ENCODE measurements around the gene EIF5B.

The EIF5B gene

DNA sequence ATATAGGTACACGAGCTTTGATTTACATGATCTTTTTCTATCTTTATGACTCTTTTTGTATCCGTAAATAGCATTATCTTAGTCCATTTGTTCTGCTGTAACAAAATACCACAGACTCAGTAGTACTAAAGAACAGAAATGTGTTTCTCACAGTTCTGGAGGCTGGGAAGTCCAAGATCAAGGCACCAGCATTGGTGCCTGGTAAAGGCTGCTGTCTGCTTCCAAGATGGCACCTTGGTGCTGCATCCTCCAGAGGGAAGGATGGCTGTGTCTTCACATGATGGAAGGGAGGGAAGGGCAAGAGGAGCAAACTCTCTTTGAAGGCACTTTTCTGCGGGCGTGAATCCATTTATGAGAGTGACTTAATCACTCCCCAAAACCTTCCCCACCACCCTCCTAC lies 36.0 kb downstream of the EIF5B start:
- DNase-seq: no peak

DNA sequence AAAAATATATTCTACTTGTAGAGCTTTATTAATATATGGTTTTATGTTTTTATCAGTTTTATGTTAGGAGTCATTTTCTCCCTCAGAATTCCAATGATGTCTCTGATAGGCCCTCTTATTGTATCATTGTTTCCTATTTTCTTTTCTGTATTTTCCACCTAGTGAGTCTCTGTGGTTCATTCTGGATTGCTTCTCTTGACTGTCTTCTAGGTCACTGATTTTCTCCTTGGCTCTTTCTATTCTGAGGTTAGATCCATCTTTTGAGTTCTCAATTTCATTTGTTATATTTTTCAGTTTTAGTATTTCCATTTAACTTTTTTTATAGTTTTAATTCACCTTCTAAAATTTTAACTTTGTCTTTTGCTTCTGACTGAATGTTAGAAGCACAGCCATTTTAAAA lies 37.6 kb downstream of the EIF5B start:
- no peak for DNase-seq

GRCh38 chr2:99376254-99376864 lies 39.2 kb downstream of the EIF5B start:
- no peak for DNase-seq

DNA sequence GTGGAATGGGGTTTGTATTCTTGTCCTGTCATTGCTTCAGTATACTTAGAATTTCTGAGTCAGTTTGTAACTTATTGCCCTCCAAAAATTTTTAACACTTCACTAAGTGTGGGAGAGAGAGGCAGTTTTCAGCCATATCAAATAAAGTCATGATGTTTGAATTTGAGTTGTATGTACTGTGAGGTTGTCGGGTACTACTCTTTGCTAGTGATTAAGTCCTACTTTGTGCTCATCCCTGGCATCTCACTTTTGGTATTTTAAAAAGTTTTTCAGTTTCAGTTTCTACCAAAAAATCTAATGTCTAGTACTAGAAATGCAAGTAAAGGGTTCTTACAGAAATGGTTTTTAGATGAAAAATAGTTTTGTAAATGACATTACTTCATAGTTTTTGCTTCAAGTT lies 40.7 kb downstream of the EIF5B start:
- DNase-seq: no peak

GRCh38 chr2:99380376-99381010 lies 43.3 kb downstream of the EIF5B start:
- no peak for DNase-seq

DNA sequence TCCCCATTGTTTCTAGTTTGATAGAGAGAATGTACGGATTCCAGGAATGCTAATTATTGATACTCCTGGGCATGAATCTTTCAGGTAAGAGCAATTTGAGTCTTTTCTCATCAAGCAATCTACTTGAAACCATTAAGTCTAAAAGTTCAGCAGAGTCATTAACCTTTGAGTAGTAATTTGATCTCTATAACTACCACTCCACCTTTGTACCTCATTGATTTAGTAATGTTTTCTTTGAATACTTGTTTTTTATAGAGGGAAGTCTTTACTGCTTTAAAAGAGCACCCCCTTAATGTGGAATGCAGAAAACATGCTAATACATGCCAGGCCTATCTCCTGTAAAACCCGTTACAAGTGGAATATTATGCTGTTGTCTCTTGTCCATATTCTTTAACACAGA lies 45.0 kb downstream of the EIF5B start:
- DNase-seq: no peak

- DNase-seq: no peak
Measured at GRCh38 chr2:99386011-99386410, 48.8 kb downstream of the EIF5B start.

DNA sequence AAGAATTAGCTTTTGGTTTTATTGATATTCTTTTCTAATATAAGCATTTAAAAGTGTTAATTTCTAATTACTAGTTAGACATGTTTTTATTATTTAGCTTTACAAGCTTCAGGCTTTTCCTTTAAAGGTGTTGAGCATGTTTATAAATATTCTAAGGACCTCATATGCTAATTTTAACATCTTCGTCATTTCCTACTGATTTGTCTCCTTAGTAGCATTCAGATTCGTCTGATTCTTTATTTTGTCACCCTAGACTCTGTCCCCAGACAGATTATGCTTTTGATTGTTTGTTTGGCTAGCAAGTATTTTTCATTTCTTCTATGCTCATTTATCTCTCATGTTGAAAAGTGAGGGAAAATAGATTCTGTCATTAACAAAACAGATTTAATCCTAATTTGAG lies 51.7 kb downstream of the EIF5B start:
- no peak for DNase-seq

GRCh38 chr2:99389371-99389770 lies 52.2 kb downstream of the EIF5B start:
- DNase-seq: no peak

DNA sequence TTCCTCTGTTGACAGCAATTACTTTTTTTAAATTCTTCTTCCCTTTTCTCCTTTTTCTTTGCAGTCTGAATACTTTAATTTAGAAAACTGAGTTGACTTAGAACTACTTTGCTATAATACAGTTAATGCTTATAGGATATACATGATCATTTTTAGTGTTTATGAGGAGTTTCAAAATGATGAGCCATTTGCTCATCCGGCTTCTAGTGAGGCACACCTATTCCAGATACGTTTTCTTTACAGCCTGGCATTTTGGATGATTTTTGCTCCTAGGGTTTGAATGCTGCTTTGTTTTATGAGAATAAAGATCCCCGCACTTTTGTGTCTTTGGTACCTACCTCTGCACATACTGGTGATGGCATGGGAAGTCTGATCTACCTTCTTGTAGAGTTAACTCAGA lies 52.8 kb downstream of the EIF5B start:
- no peak for DNase-seq

DNA sequence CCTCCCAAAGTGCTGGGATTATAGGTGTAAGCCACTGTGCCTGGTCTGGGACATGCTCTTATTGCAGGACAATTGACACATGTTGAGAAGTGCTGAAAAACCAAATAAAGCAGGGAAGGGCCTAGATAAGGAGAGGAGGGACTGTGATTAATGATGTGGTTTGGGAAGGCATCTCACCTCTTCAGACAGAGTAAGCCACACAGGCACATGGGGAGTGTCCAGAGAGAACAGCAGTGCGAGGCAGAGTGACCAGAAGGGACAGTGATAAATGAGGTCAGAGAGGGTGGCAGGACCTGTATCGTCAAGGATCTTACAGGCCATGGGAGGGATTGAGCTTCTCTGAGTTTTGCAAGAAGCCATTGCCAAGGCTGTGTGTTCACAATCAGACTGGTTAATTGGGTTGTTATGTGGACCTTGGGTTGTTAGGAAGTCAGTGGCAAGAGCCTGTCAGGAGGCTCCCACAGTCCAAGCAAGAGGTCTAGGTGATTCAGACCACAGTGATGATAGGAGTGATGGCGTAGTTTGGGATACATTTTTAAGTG lies 58.5 kb downstream of the EIF5B start:
- no peak for DNase-seq

GRCh38 chr2:99397266-99397920 lies 60.2 kb downstream of the EIF5B start:
- DNase-seq: peak in 17 of 56 donors; percentile 1 to 64 (median 20)

DNA sequence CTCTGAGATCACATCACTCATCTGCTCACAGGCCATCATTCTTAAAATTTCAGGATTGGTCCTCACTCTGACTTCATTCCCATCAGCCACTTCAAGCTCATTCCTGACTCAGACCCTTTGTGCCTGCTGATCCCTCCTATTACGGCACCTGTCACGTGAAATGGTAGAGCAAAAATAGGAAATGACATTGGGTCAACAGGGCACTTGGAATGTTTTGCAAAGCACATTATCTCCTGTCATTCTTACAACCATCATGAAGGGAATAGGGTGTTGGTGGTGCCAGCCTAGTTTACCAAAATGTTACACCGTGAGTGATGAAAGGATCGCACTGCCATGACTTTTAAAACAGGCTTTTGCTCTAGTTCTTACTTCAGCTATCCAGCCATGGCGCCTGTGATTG lies 61.1 kb downstream of the EIF5B start:
- DNase-seq: no peak

DNA sequence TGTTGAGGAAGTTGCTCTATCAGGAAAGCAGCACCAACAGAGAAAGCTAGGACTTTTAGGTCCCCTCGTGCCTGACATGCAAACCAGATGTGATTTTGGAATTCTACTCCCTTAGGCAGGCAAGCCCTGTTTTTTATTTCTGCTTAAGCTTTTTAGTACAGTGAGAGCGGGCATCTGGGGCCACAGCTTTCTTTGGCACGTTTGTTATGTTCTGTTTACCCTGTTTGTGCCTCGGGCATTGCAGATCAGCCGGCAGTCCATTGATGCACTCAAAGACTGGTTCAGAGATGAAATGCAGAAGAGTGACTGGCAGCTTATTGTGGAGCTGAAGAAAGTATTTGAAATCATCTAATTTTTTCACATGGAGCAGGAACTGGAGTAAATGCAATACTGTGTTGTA lies 61.9 kb downstream of the EIF5B start:
- DNase-seq: peak in 2 of 56 donors; percentile 4 to 12

- DNase-seq: no peak
Measured at GRCh38 chr2:99399795-99400194, 62.6 kb downstream of the EIF5B start.

- no peak for DNase-seq
Measured at GRCh38 chr2:99401841-99402240, 64.7 kb downstream of the EIF5B start.

DNA sequence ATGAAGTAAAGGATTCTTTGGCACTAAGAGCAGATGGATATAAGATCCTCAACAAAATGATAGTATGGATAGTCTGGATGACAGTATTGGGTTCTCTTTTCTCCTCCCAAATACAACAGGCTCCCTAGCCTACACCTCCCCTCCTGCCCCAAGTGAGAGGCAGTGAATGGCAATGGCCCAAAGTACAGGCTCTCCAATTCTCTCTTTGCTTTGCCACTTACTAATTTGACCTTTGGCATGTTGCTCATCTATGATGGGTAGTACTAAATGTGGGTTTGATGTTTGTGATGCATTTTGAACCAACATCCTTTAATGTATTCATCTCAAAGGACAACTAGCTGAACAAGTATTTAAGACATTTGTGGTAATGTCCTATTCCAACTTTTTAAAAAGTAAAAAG lies 65.9 kb downstream of the EIF5B start:
- DNase-seq: no peak

GRCh38 chr2:99403524-99403923 lies 66.3 kb downstream of the EIF5B start:
- DNase-seq: no peak

- DNase-seq: no peak
Measured at GRCh38 chr2:99404039-99404796, 67.0 kb downstream of the EIF5B start.

- no peak for DNase-seq
Measured at GRCh38 chr2:99404797-99405669, 67.8 kb downstream of the EIF5B start.

DNA sequence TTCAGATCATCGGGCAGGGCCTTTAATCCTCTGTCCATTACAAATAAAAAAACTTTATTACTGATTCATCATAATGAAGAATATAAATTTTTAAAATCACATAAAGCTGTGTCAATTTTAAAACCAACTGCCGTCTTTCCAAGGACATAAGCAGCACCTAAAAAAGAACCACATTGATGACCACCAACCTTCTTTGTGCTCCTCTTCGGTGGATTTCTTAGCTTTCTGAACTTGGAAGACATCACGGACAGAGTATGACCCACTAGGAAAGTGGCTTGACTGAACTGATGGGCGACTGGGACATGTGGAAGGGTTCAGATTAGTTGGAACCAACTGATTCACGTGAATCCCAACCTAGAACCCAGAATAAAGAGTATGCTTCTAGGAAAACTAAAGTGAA lies 68.9 kb downstream of the EIF5B start:
- no peak for DNase-seq

All from amygdala (tissue), 56 donors.